HG03354 (cell line): ENCODE measurements around the gene PLD2.
"Not testable (repeated sequence)": the region's sequence is repeated elsewhere in the genome, so short reads cannot be mapped to it uniquely, and the experiment has no call there.

ENCODE experiments used
- ATAC-seq: cut with Tn5 transposase; IDR thresholded peaks from one replicate; pipeline ENCODE4 v1.9.1; 2021; ENCODE audit warnings: mild to moderate bottlenecking; ENCODE audit not compliant: unreplicated experiment, poor library complexity, severe bottlenecking

The PLD2 gene

GRCh38 chr17:4852567-4853207 lies 45.7 kb downstream of the PLD2 start:
- ATAC-seq: no peak

DNA sequence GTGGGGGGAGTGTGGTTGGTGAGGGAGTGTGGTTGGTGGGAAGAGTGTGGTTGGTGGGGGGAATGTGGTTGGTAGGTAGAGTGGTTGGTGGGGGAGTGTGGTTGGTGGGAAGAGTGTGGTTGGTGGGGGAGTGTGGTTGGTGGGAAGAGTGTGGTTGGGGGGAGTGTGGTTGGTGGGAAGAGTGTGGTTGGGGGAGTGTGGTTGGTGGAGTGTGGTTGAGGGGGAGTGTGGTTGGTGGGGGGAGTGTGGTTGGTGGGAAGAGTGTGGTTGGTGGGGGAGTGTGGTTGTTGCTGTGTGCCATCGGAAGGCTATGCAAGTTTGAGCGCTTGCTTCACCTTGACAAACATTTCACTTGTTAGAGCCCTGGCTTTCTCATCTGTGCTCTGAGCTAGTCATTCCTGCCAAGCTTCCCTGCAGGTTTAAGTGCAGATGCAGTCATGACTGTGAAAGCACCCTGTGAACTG lies 46.3 kb downstream of the PLD2 start:
- ATAC-seq: no peak

- ATAC-seq: no peak
These were observed 47.2 kb downstream of the PLD2 start for GRCh38 chr17:4854111-4854681.

GRCh38 chr17:4856271-4856936 lies 49.5 kb downstream of the PLD2 start:
- no peak for ATAC-seq

DNA sequence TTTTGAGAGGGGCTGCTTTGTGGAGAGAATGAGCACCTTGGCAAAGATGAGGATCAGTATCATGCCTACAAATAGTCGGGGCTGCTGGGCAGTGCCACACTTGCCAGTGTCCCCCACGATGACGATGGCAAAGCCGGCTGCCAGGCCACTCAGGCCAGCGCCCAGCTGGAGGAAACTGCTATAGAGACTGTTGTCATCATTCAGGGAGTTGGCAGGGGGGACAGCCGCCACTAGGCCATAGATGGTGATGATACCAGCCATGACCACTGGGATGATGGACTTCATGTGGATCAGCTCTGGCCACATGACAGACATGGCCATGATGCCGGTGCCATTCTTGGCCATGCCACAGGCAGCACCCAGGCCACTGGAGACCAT lies 50.0 kb downstream of the PLD2 start:
- no peak for ATAC-seq

GRCh38 chr17:4857347-4857746 lies 50.4 kb downstream of the PLD2 start:
- not testable (repeated sequence) for ATAC-seq

DNA sequence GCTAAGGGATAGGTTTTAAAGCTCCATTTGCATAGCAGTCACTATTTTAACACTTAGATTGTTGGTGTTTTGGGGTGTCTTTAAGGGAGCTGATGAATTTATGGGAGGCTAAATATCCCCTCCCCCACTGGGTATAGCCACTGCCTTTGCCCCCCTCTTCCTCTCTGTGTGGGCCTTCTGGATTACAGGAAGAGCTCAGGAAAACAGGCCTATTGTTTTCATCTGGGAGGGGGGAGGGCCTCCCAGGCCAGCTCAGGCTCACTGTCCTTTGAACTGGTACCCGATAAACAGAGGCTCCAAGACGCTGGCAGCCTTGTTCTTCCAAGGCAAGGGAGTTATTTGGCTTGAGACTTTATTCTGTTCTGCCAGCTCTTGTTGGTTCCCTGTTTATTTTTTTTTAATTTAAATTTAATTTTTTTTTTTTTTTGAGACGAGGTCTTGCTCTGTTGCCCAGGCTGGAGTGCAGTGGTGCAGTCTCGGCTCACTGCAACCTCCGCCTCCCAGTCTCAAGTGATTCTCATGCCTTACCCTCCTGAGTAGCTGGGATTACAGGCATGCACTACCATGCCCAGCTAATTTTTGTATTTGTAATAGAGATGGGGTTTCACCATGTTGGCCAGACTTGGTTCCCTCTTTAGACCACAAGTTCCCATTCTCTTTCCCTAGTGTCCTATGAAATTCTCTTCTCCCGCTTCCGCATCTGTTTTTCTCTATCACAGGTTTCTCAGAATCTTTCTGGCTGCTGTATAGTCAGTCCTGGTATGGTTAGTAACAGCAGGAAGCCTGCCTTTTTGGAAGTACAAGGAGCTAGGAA lies 51.3 kb downstream of the PLD2 start:
- ATAC-seq: no peak

DNA sequence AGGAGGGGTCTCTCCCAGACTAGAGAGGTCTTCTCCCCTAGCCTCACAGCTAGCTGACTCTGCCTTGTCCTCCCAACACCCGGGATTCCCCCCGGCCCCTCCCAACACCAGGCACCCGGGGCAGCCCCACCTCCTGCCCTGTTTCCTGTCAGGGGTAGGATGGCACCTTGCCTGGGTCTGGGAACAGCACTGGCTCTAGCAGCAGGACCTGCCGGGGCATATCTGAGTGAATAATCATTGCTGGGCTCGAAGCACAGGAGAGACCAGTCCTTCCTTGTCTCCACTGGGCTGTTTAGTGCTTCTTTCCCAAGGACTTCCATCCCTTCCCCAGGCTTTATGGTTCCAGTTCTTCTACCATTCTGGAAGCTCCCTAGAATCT lies 51.9 kb downstream of the PLD2 start:
- ATAC-seq: no peak

- no peak for ATAC-seq
These were observed 53.1 kb downstream of the PLD2 start for GRCh38 chr17:4859816-4860625.

DNA sequence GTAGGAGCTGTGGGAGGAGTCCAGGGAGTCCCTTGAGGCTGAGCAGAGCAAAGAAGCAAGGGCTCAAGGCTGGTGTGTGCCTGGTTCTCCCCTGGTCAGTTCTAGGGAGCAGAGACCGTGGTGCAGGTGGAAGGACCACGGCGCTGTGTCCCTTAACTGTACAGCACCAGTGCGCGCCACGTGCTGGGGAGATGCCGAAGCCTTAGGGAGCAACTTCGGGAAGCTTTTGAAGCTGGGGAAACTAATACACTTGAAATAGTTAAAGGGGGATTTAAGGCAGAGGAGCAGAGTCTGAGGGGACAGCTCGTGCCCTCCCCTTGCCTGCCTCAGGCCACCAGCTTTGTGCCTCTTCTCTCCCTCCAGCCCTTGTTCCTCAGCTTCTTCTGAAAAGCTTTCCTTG lies 53.7 kb downstream of the PLD2 start:
- ATAC-seq: no peak

DNA sequence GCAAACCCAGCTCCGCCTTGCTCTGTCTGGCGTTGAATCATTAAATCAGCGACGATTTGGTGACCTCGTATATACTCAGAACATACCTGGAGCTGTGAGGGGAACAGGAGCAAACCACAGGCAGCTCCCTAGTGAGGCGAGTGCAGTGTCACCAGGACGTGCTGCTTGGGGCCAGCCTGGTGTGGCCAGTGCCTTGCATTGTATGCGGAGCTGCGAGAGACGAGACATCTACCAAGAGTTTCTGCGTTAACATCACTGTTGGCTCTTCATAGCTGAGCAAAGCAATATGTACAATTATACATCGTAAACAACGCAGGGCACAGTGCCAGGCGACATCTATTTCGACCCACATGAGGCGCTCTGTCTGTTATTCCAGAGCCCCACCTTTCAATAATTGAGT lies 54.1 kb downstream of the PLD2 start:
- no peak for ATAC-seq

- no peak for ATAC-seq
These were observed 55.8 kb downstream of the PLD2 start for GRCh38 chr17:4862720-4863119.

DNA sequence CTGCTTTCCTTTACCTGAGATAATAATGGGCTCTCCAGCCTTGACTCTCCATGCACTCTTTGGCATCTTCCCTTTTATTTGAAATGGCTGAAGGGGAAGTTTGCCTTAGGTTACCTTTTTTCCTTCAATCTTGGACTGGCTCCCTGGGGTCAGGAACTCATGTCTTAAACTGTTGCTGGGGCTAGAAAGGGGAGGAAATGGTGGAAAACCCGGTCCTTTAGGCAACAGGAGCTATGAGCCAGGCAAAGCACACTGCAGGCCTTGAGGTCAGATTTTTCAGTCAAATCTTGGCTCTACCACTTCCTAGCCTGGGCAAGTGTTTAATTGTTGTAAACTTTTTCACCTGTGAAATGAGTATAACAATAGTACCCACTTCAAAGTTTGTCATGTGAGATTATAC lies 56.4 kb downstream of the PLD2 start:
- ATAC-seq: no peak

DNA sequence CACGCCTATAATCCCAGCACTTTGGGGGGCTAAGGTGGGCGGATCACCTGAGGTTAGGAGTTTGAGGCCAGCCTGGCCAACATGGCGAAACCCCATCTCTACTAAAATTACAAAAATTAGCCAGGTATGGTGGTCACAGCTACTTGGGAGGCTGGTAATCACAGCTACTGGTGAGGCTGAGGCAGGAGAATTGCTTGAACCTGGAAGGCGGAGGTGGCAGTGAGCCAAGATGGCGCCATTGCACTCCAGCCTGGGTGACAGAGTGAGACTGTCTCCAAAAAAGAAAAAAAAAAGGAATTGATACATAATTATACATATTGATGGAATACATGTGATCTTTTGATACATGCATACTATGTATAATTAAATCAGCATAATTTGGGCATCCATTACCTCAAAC lies 60.6 kb downstream of the PLD2 start:
- not testable (repeated sequence) for ATAC-seq

- ATAC-seq: not testable (repeated sequence)
These were observed 62.4 kb downstream of the PLD2 start for GRCh38 chr17:4869058-4869998.

- ATAC-seq: no peak
These were observed 63.9 kb downstream of the PLD2 start for GRCh38 chr17:4870855-4871254.

DNA sequence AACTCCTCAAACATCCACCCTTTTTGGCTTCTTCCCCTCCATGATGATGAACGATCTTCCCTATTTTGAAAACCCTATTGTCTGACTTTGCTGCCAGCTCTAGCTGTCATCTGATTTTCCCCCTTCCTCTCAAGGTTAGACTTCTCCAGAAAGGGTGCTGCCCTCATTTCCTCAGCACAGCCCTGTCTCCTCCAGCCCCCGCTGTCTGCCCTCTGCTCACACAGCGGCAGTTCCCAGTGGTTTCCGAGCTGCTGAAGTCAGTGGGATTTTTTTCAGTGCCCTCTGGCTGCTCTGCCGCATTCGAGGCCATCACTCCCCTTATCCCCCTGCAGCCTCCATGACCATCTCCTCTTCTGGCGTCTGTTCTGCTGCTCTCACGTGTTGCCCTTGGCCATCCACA lies 65.8 kb downstream of the PLD2 start:
- no peak for ATAC-seq
